NB4 (cell line): ENCODE results near the gene PPP2R2D.

ENCODE experiments used
- DNase-seq: peaks from one replicate; pipeline ENCODE4 v3.0.0; 2010; ENCODE audit warnings: low read depth
- H3K4me3 ChIP-seq: one replicate; pipeline ENCODE4 v1.5.1; 2011; ENCODE audit warnings: mild to moderate bottlenecking, low read depth, low read length, moderate library complexity
- MYC ChIP-seq: IDR thresholded peaks from 2 replicates; pipeline ENCODE4 v1.6.1; 2011; ENCODE audit warnings: low read depth, low read length
- POLR2A ChIP-seq: IDR thresholded peaks from 2 replicates; pipeline ENCODE4 v1.6.1; 2011; ENCODE audit warnings: mild to moderate bottlenecking; ENCODE audit not compliant: insufficient read length; ENCODE audit errors: extremely low read depth
- TF ChIP-seq, protein P1 (sequence below): IDR thresholded peaks from 2 replicates; pipeline ENCODE4 v1.6.1; 2011; ENCODE audit warnings: low read depth, low read length
- TF ChIP-seq, protein P2 (sequence below): IDR thresholded peaks from one replicate; pipeline ENCODE4 v1.5.1; 2012; ENCODE audit warnings: low read depth, low read length

Gene PPP2R2D

DNA sequence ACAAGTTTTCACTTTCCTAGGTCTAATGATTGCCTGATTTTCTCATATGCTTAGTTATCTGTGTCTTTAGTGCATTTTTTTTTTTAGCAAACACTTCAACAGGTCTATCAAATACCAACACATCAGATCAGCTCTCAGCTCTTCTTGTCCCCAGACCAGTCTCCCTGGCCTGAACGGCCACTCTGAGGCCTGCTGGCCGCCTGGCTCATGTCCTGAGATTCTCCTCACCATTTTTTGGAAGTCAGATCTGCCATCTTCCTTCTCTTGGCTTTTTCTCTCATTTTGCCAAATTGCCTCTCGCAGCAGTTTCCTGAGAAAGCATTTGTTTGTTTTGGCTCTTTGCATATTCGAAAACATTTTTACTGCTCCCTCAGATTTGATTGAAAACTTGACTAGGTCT is 29.3 kb downstream of the PPP2R2D start:
- TF ChIP-seq, protein P1, sequence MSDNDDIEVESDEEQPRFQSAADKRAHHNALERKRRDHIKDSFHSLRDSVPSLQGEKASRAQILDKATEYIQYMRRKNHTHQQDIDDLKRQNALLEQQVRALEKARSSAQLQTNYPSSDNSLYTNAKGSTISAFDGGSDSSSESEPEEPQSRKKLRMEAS = no peak
- no peak for DNase-seq
- H3K4me3 ChIP-seq = no peak overlapping the region

DNA sequence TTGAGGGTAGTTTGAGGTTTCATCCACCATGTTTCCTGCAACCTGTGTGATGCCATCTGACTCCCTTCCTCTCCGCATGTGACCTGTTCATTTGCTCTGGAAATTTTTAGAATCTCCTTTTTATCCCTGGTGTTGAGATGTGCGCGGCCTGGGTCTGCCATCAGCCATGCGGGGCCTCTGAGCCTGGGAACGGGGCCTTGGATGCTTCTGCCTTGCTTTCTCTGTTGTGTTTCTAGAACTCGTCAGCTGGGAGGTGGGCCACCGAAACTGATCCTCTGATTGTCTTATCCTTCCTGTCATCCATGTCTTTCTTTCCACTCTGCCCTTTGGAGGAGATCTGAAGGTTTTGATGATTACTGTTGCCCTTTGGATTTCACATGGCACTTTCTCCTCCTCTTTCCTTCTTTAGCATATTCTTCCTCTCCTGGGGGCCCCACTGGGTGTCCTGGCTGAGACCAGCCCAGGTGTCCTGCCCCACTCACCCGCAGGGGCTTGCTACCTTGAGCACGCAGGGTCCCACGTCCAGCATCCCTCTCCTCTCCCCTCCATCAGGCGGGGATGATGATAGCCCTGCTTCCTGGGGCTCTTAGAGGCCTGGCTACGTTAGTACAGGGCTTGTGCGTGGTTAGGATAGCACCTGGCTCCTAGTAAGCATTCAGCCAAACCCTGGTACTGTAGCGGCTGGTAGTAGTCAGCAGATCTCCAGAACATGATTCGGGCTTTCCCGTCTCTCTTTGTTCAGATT is 29.9 kb downstream of the PPP2R2D start:
- TF ChIP-seq, protein P2, sequence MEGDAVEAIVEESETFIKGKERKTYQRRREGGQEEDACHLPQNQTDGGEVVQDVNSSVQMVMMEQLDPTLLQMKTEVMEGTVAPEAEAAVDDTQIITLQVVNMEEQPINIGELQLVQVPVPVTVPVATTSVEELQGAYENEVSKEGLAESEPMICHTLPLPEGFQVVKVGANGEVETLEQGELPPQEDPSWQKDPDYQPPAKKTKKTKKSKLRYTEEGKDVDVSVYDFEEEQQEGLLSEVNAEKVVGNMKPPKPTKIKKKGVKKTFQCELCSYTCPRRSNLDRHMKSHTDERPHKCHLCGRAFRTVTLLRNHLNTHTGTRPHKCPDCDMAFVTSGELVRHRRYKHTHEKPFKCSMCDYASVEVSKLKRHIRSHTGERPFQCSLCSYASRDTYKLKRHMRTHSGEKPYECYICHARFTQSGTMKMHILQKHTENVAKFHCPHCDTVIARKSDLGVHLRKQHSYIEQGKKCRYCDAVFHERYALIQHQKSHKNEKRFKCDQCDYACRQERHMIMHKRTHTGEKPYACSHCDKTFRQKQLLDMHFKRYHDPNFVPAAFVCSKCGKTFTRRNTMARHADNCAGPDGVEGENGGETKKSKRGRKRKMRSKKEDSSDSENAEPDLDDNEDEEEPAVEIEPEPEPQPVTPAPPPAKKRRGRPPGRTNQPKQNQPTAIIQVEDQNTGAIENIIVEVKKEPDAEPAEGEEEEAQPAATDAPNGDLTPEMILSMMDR = no peak
- TF ChIP-seq, protein P1 = no peak
- no peak for TF ChIP-seq POLR2A
- no peak overlapping the region for H3K4me3 ChIP-seq
- DNase-seq = no peak

DNA sequence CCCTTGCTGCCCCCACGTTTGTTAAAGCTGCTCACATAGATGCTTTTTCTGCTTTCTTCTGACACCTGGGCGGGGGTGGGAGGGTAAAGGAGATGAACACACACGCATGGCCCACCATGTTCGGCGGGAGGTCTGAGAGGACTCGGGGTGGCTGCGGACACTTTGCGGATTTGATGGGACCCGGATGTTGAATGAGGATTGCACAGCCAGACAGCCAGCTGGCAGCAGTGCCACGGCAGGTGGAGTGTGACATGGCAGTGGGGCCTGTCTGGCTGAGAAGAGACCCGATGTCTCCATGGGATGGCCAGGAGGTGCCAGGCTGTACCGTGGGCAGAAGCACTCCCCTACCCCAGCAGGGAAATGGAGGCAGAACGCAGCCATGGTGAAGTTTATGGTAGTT is 31.2 kb downstream of the PPP2R2D start:
- TF ChIP-seq, protein P1 = no peak
- no peak for TF ChIP-seq MYC
- TF ChIP-seq, protein P2 = no peak
- no peak for TF ChIP-seq POLR2A
- DNase-seq = no peak
- H3K4me3 ChIP-seq = no peak overlapping the region

DNA sequence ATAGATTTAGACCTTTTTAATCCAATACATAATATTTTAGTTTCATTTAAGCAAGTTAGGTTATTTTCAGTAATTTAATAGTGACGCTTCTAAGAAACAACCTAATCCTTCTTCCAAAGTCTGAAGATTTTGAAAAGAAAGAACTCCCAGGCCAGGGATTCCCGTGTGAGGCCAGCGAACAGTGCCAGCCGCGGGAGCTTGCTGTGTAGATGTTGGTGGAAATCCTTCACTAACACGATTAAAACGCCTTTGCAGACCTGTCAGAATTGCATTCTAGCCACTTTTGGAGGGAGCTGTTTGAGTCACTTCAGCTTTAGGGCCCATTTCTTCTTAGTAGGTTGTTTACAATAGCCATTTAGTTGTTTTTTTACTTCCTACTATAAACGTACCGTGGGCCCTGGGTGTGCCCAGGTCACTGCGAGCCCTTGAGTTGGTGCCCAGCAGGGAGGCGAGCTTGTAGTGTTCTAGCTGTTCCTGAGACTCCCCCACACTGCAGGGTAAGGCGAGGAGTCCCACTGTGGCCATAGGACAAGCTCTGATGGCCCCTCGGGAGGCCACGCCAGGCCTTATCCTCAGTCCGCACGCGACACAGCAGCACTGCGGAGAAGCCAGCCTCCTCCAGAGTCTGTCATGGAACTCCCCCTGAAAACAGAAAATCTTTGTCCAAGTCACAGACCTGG is 32.3 kb downstream of the PPP2R2D start:
- TF ChIP-seq, protein P1 = no peak
- no peak for TF ChIP-seq MYC
- TF ChIP-seq POLR2A = no peak
- TF ChIP-seq, protein P2 = no peak
- peak; percentile 42 for DNase-seq
- H3K4me3 ChIP-seq = no peak overlapping the region

DNA sequence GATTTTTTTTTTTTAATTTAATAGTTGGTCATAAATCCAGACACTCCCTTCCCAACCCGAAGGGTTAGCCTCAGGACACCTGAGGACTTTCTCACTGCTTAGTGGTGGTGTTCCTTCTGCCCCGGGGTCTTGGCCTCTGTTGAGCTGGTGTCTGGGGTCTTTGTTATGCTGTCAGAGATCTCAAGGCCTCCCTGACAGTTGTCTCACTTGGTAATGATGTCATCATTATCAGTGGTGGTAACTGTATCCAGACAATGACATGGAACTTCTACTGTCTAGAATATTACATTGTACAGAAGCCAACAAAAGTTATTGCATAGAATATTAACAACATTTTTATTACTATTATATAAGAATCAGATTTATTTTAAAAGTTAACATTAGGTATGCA is 32.9 kb downstream of the PPP2R2D start:
- no peak overlapping the region for H3K4me3 ChIP-seq
- DNase-seq = no peak
- TF ChIP-seq, protein P2 = no peak
- TF ChIP-seq POLR2A (no peak), MYC (no peak)
- TF ChIP-seq, protein P1 = no peak

DNA sequence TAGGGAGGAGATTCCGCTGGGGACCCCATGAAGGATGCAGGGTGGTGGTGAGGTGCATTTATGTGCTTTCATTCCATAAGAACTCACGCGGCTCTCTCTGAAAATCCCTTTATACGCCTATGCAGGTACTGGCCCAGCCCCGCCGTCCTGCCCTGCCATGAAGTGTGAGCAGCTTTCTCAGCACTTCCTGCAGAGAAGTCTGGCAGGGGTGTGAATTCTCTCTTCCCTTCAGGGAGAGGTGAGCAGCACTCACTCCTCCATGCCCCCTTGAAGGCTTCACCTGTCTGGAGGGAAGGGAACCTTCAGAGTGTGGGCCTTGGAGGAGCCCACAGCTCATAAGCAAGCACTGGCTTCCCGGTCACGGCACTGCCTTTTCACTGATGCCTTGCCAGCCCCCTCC is 34.0 kb downstream of the PPP2R2D start:
- no peak overlapping the region for H3K4me3 ChIP-seq
- DNase-seq = no peak
- TF ChIP-seq, protein P2 = no peak
- TF ChIP-seq, protein P1 = no peak
- no peak for TF ChIP-seq POLR2A
